ENCODE measurements around the gene P2RY14. TPM values are rescaled to one million over a fixed set of nuclear protein-coding genes. Genes with fewer than 3 reads are reported as not detected.

P2RY14 gene
- total RNA-seq: under 1 TPM in 2 of 3 donors, not detected in 1; 0.20 to 0.26 TPM

GRCh38 chr3:151278230-151278629 lies at the start of gene P2RY14:
TSS of gene P2RY14 (minus strand) at chr3:151278542. CDS start at chr3:151214316, 64,226 bp downstream.
- Mint-ChIP-seq H3K27me3 (ENCODE audit: low read depth) (no peaks in the 10 kb centered on the region), H3K4me1 (ENCODE audit: low read depth) (peaks cover 42% of the 10 kb centered on the region), H3K9me3 (no peaks in the 10 kb centered on the region), H3K36me3 (ENCODE audit: insufficient read depth) (no peaks in the 10 kb centered on the region), H3K4me3 (no peak within 1 kb of the TSS)
- peak; percentile 59 for ATAC-seq
- DNase-seq: no peak

DNA sequence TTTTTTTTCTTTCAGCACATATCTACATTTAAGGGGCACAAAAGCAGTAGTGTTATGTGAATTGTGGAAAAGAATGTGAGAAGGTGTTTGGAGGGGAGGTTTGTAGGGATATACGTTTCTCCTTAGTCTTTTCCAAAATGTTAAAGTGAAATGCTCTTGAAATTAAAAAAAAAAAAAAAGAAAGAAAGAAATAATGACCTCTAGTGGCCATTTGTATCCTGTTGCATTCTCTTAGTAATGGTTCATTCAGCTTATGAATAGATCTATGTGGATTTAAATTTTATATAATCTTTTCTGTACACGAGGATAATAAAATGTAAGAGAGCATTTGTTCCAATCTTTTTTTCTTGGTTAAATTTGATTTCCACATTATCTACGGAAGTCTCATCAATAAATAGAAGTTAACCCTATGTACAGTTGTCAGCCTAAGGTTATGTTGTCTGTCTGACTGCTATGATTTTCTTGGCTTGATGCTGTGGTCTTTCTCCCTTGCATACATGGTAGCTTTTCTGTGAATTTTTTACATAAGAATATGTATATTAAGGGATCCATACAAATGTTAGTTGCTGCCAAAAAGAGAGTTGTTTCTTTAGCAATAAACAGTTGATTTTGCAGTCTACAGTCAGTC lies 49.3 kb upstream of the P2RY14 start:
- no peaks in the 10 kb centered on the region for H3K9me3 Mint-ChIP-seq
- peaks cover 19% of the 10 kb centered on the region for H3K27me3 Mint-ChIP-seq (ENCODE audit: low read depth)
- no peak for ATAC-seq
- H3K36me3 Mint-ChIP-seq (ENCODE audit: insufficient read depth): no peaks in the 10 kb centered on the region
- H3K4me3 Mint-ChIP-seq: no peak overlapping the region
- no peak for DNase-seq
- peaks cover 8% of the 10 kb centered on the region for H3K4me1 Mint-ChIP-seq (ENCODE audit: low read depth)

GRCh38 chr3:151322511-151322910 lies 44.2 kb upstream of the P2RY14 start:
- Mint-ChIP-seq H3K4me3 (no peak overlapping the region), H3K27me3 (ENCODE audit: low read depth) (peaks cover 5% of the 10 kb centered on the region), H3K4me1 (ENCODE audit: low read depth) (peaks cover 5% of the 10 kb centered on the region), H3K9me3 (no peaks in the 10 kb centered on the region), H3K36me3 (ENCODE audit: insufficient read depth) (no peaks in the 10 kb centered on the region)
- ATAC-seq (no peak), DNase-seq (no peak)

DNA sequence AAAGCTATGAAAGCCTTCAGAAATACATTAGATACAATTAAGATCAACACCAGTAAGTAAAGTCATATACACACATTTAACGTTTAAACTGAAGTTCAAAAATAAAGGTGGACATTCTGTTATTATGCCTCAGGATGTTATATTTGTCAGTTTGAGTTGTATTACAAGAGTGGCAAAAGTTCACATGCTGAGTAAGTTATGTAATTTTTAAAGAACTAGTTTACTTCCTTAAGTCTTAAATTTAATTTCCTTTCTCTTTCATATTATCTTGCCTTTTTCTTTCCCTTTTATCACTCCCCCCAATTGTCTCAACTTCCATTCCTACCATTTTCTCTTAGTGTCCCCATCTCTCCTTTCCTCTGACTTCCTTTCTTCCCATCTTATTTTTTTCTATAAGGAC lies 43.2 kb upstream of the P2RY14 start:
- DNase-seq (no peak), ATAC-seq (no peak)
- H3K9me3 Mint-ChIP-seq: no peaks in the 10 kb centered on the region
- H3K36me3 Mint-ChIP-seq (ENCODE audit: insufficient read depth): no peaks in the 10 kb centered on the region
- H3K4me1 Mint-ChIP-seq (ENCODE audit: low read depth): peaks cover 8% of the 10 kb centered on the region
- H3K4me3 Mint-ChIP-seq: no peak overlapping the region
- peaks cover 3% of the 10 kb centered on the region for H3K27me3 Mint-ChIP-seq (ENCODE audit: low read depth)

DNA sequence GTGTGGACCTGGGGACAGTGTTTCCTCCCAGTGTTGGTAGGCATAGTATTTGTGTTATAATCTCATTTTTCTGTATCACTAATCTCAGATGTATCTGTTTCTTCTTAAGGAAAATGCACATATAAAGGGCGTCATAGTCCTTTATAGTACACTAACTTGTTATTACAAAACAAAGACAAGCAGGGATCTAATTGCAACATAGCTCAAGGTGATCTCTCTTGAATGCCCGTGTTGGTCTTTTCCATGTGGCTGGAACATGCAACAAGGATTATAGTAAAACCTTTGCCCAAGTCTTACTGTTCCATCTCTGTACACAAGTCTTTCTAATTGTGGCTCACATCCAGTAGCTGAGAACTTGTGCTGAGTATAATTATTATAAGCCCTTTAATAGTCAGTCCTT lies 41.8 kb upstream of the P2RY14 start:
- Mint-ChIP-seq H3K4me1 (ENCODE audit: low read depth) (peaks cover 17% of the 10 kb centered on the region), H3K9me3 (no peaks in the 10 kb centered on the region), H3K27me3 (ENCODE audit: low read depth) (peaks cover 2% of the 10 kb centered on the region), H3K36me3 (ENCODE audit: insufficient read depth) (no peaks in the 10 kb centered on the region), H3K4me3 (no peak overlapping the region)
- ATAC-seq (no peak), DNase-seq (no peak)

DNA sequence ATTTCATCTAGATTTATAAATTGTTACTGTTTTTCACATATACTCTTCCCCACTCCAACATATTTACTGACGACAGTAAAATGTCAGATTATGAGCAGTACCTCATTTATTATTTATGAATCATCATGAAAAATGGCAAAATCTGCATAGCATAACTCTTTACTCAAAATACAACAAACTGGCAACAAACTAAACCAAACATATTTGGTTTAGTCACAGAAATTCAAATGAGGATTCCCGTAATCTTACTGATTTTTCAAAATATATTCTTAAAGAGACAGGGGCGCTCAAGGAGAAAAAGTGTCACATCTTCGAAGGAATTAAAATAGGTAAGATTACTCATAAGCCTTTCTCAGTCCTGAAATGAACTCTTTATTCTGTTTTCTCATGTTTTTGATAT lies 41.3 kb upstream of the P2RY14 start:
- Mint-ChIP-seq H3K36me3 (ENCODE audit: insufficient read depth) (no peaks in the 10 kb centered on the region), H3K9me3 (no peaks in the 10 kb centered on the region), H3K27me3 (ENCODE audit: low read depth) (peaks cover 5% of the 10 kb centered on the region), H3K4me3 (no peak overlapping the region), H3K4me1 (ENCODE audit: low read depth) (peaks cover 19% of the 10 kb centered on the region)
- ATAC-seq (peak in 1 of 2 donors; percentile 15), DNase-seq (no peak)

- DNase-seq (no peak), ATAC-seq (no peak)
- Mint-ChIP-seq H3K36me3 (ENCODE audit: insufficient read depth) (no peaks in the 10 kb centered on the region), H3K9me3 (no peaks in the 10 kb centered on the region), H3K4me3 (no peak overlapping the region), H3K27me3 (ENCODE audit: low read depth) (peaks cover 5% of the 10 kb centered on the region), H3K4me1 (ENCODE audit: low read depth) (peaks cover 19% of the 10 kb centered on the region)
Observed at GRCh38 chr3:151318991-151319390, 40.6 kb upstream of the P2RY14 start.

DNA sequence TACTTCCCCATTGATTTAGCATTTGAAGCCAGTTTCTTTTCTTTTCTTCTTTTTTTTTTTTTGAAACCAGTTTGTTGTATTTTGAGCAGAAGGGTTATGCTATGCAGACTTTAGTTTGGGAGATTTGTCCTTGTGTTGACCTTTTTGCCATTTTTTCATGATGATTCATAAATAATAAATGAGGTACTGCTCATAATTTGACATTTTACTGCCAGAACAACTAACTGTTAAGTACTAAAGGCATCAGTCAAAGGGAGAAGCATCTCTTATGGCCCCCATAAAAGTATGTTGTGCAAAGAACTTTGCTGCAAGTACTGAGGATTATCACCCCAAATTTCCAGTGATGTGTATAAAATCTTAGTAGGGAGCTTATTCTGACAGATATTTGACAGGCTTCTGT lies 40.0 kb upstream of the P2RY14 start:
- ATAC-seq (no peak), DNase-seq (no peak)
- Mint-ChIP-seq H3K27me3 (ENCODE audit: low read depth) (peaks cover 5% of the 10 kb centered on the region), H3K4me3 (no peak overlapping the region), H3K4me1 (ENCODE audit: low read depth) (peaks cover 19% of the 10 kb centered on the region), H3K36me3 (ENCODE audit: insufficient read depth) (no peaks in the 10 kb centered on the region), H3K9me3 (no peaks in the 10 kb centered on the region)

DNA sequence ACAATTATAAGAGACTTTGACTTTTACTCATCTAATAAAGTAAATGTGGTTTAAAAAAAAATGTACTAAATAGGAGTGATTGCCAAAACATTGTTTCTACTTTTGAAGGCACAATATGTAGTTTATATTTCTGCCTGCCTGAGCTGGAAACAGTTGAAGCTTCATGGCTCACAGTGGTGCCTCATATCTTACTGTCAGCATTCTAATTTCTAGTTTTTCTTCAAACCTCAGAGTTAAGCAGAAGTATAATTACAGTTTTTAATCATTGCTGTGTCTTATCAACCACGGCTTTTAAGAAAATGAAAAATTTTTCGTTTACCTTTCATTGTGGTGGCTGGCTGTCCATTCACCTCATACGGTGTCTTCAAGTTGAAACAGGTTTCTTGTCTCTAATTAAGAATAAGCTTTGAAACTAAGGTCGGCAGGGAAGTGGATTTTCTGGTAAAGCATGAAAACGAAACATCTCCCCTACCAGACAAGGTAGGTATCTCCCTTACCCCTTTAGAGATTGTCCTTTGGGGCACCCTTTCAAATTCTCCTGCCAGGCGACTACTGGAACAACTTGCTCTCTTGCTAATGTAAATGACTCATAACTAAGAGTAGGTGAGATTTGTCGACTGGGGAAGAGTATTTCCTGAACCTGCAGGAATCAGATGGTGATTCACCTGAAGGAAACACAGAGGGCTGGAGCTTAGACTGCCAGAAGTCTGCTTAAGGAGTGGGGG lies 38.1 kb upstream of the P2RY14 start, which contains the start of gene GPR87:
Gene GPR87 (minus strand): TSS at position 554 of the 725 bp plus-strand sequence. CDS start 16,720 bp downstream, outside the sequence.
- peak within 1 kb of the TSS; percentile 47 for H3K4me3 Mint-ChIP-seq
- H3K36me3 Mint-ChIP-seq (ENCODE audit: insufficient read depth): no peaks in the 10 kb centered on the region
- no peak for DNase-seq
- peak; percentile 78 to 82 for ATAC-seq
- H3K27me3 Mint-ChIP-seq (ENCODE audit: low read depth): peaks cover 5% of the 10 kb centered on the region
- H3K4me1 Mint-ChIP-seq (ENCODE audit: low read depth): peaks cover 17% of the 10 kb centered on the region
- no peaks in the 10 kb centered on the region for H3K9me3 Mint-ChIP-seq

- Mint-ChIP-seq H3K4me3 (peak overlapping the region; percentile 36), H3K27me3 (ENCODE audit: low read depth) (peaks cover 5% of the 10 kb centered on the region), H3K9me3 (no peaks in the 10 kb centered on the region), H3K4me1 (ENCODE audit: low read depth) (peaks cover 17% of the 10 kb centered on the region), H3K36me3 (ENCODE audit: insufficient read depth) (no peaks in the 10 kb centered on the region)
- DNase-seq: no peak
- no peak for ATAC-seq
Observed at GRCh38 chr3:151315846-151316245, 37.5 kb upstream of the P2RY14 start.

DNA sequence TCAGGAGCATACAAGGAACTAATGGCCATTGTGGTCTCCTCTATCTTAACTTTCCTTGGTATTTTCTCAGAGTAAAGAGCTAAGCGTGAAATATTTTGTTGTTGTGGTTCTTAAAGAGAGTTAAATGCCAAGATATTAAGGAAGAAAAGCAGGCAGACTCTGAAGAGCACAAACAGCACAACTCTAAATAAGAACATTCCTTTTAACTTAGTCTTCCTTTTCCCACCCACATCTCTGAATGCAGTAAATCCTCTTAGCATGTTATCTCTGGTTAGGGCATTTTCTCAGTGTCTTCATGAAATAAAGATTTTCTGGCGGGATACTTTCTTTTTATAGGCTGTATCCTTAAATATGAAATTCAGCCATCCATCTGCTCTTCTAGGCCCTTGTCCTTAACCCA lies 36.8 kb upstream of the P2RY14 start:
- no peaks in the 10 kb centered on the region for H3K9me3 Mint-ChIP-seq
- no peak overlapping the region for H3K4me3 Mint-ChIP-seq
- DNase-seq (no peak), ATAC-seq (no peak)
- no peaks in the 10 kb centered on the region for H3K36me3 Mint-ChIP-seq (ENCODE audit: insufficient read depth)
- H3K4me1 Mint-ChIP-seq (ENCODE audit: low read depth): peaks cover 17% of the 10 kb centered on the region
- H3K27me3 Mint-ChIP-seq (ENCODE audit: low read depth): peaks cover 5% of the 10 kb centered on the region

DNA sequence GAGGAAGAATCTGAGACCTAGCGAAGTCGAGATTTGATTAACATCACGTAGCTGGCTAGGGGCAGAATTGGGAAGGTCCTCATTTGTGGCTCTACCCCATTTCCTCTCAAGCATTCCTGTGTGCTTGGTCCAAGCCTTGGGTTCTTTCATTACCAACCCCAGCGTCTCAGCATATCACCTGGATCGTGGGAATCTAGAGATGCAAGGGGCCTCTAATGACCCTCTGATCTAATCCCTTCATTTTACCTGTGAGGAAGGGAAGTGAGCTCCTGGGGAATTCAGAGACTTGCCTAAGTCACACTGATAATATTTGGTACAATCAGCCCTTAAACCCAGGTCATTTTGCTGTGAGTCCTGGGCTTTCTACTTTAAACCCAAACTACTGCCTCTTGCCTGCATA lies 36.3 kb upstream of the P2RY14 start:
- Mint-ChIP-seq H3K4me3 (no peak overlapping the region), H3K4me1 (ENCODE audit: low read depth) (peaks cover 17% of the 10 kb centered on the region), H3K9me3 (no peaks in the 10 kb centered on the region), H3K27me3 (ENCODE audit: low read depth) (peaks cover 5% of the 10 kb centered on the region), H3K36me3 (ENCODE audit: insufficient read depth) (no peaks in the 10 kb centered on the region)
- no peak for DNase-seq
- ATAC-seq: no peak

GRCh38 chr3:151314137-151314536 lies 35.8 kb upstream of the P2RY14 start:
- H3K4me1 Mint-ChIP-seq (ENCODE audit: low read depth): peaks cover 17% of the 10 kb centered on the region
- H3K4me3 Mint-ChIP-seq: no peak overlapping the region
- DNase-seq (no peak), ATAC-seq (no peak)
- peaks cover 5% of the 10 kb centered on the region for H3K27me3 Mint-ChIP-seq (ENCODE audit: low read depth)
- no peaks in the 10 kb centered on the region for H3K36me3 Mint-ChIP-seq (ENCODE audit: insufficient read depth)
- H3K9me3 Mint-ChIP-seq: no peaks in the 10 kb centered on the region

- Mint-ChIP-seq H3K9me3 (no peaks in the 10 kb centered on the region), H3K4me3 (no peak overlapping the region), H3K36me3 (ENCODE audit: insufficient read depth) (no peaks in the 10 kb centered on the region), H3K27me3 (ENCODE audit: low read depth) (peaks cover 5% of the 10 kb centered on the region), H3K4me1 (ENCODE audit: low read depth) (peaks cover 18% of the 10 kb centered on the region)
- ATAC-seq (no peak), DNase-seq (no peak)
Observed at GRCh38 chr3:151312972-151313371, 34.6 kb upstream of the P2RY14 start.

GRCh38 chr3:151309566-151309965 lies 31.2 kb upstream of the P2RY14 start:
- DNase-seq: no peak
- Mint-ChIP-seq H3K36me3 (ENCODE audit: insufficient read depth) (no peaks in the 10 kb centered on the region), H3K4me3 (no peak overlapping the region), H3K9me3 (no peaks in the 10 kb centered on the region), H3K27me3 (ENCODE audit: low read depth) (no peaks in the 10 kb centered on the region), H3K4me1 (ENCODE audit: low read depth) (peaks cover 34% of the 10 kb centered on the region)
- no peak for ATAC-seq
